Measurements from ENCODE around the gene BNC1.
A peak's percentile ranks its signal among the peaks of the same experiment; 100 is the strongest.
"Not testable (repeated sequence)": the region's sequence is repeated elsewhere in the genome, so short reads cannot be mapped to it uniquely, and the experiment has no call there.

The BNC1 gene

GRCh38 chr15:83230242-83230641 is 54.2 kb downstream of the BNC1 start:
- DNase-seq = no peak

DNA sequence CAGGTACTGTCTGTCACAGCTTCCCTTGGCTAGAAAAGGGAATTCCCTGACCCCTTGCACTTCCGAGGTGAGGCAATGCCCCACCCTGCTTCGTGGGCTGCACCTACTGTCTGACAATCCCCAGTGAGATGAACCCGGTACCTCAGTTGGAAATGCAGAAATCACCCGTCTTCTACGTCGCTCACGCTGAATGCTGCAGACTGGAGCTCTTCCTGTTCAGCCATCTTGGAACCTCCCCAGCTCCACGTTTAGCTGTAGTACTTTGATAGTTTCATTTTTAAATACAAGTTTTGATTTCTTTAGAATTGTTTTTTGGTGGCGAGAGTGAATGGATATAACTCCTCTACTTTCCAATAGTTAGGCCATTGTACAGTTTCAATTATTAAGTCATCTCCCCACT is 59.0 kb downstream of the BNC1 start:
- DNase-seq = no peak

DNA sequence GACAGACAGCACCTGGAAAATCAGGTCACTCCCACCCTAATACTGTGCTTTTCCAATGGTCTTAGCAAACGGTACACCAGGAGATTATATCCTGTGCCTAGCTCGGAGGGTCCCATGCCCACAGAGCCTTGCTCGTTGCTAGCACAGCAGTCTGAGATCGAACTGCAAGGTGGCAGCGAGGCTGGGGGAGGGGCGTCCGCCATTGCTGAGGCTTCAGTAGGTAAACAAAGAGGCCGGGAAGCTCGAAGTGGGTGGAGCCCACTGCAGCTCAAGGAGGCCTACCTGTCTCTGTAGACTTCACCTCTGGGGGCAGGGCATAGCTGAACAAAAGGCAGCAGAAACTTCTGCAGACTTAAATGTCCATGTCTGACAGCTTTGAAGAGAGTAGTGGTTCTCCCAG is 62.7 kb downstream of the BNC1 start:
- DNase-seq = not testable (repeated sequence)

- no peak for DNase-seq
These were observed 65.4 kb downstream of the BNC1 start for GRCh38 chr15:83219026-83219425.

DNA sequence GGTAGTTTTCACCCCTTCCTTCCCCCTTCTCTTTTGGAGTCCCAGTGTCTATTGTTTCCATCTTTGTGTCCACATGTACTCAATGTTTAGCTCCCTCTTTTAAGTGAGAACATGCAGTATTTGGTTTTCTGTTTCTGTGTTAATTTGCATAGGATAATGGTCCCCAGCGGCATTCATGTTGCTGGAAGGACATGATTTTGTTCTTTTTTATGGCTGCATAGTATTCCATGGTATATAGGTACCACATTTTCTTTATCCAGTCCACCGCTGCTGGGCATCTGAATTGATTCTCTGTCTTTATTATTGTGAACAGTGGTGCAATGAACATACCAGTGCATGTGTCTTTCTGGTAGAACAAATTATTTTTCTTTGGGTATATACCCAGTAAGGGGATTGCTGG is 69.2 kb downstream of the BNC1 start:
- DNase-seq = no peak

GRCh38 chr15:83210619-83211018 is 73.8 kb downstream of the BNC1 start:
- DNase-seq = no peak

- no peak for DNase-seq
These were observed 75.1 kb downstream of the BNC1 start for GRCh38 chr15:83209333-83209732.

- DNase-seq = no peak
These were observed 76.2 kb downstream of the BNC1 start for GRCh38 chr15:83208367-83208661.

GRCh38 chr15:83207660-83208366 is 76.7 kb downstream of the BNC1 start, which contains the start of gene HDGFL3:
Gene HDGFL3, minus strand, starts transcription at chr15:83207823. Its CDS starts 409 bp downstream, at chr15:83207414.
- peak; percentile 21 for DNase-seq

- peak; percentile 4 for DNase-seq
These were observed 77.3 kb downstream of the BNC1 start for GRCh38 chr15:83207009-83207659.

DNA sequence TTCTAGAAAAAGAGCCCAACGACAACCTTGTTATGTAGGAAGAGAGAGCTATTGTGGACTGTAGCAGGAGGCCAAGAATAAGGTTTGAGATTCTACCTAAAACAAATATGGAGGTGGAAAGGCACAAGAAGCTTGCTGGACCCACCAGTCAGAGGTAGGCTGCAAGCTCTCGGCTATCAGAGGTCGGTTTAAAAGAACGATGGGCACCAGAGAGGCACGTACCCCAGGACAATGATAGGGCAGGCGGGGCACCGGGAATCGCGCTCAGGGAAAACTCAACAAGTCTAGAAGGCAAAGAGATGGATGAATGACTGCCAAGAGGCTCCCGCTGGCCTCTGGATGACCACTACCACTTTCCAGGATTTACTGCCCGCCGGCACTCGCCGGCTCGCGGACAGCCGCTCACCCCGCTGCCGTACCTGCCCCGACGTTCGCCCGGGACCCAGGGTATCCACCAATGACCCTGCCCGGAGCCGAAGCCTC is 77.9 kb downstream of the BNC1 start:
- DNase-seq = no peak

Data from CD4-positive, alpha-beta T cell treated with Interleukin-12 subunit alpha and Interleukin-12 subunit beta, for 1 hour (primary cell).